Hypothalamus (tissue), 51 donors: ENCODE measurements around the gene ZNF830.
A peak's percentile ranks its signal among the peaks of the same experiment; 100 is the strongest.
"Not testable (repeated sequence)": the region's sequence is repeated elsewhere in the genome, so short reads cannot be mapped to it uniquely, and the experiment has no call there.

Experiments
- DNase-seq, 51 donors: peaks; one replicate each; lab custom pipeline; 2025; lab: John Stamatoyannopoulos, UW

ZNF830 gene, protein sequence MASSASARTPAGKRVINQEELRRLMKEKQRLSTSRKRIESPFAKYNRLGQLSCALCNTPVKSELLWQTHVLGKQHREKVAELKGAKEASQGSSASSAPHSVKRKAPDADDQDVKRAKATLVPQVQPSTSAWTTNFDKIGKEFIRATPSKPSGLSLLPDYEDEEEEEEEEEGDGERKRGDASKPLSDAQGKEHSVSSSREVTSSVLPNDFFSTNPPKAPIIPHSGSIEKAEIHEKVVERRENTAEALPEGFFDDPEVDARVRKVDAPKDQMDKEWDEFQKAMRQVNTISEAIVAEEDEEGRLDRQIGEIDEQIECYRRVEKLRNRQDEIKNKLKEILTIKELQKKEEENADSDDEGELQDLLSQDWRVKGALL

DNA sequence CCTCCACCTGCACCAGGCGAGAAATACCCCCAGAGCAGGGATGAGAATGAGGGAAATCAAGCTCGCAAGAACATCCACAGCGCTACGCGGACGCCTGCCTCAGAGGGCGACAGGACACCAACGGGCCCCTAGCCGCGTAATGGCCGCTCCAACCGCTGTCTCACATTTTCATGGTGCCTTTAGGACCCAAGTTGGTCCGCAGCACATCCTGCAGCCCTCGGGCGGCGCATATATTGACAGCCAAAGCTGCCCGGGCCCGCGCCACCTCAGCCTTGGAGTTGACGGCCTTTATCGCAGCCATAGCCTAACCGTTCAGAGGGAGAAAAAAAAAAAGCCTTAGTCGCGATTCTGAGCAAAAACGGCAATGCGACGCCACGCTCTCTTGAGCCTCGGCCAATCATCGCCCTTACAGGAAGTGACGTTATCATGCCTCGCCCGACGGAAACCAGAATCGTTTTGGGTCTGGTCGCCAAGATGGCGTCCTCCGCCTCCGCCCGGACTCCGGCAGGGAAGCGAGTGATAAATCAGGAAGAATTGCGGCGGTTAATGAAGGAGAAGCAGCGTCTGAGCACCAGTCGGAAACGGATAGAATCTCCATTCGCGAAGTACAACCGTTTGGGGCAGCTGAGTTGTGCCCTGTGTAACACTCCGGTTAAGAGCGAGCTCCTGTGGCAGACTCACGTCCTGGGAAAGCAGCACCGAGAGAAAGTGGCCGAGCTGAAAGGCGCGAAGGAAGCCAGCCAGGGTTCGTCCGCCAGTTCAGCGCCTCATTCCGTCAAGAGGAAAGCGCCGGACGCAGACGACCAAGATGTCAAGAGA lies at the start of gene ZNF830, which contains the start of gene CCT6B:
ZNF830 (plus strand) TSS at position 448 of the 819 bp plus-strand sequence; CDS start at position 475, 27 bp downstream.
CCT6B (minus strand) TSS at position 368 of the 819 bp plus-strand sequence; CDS start at position 301, 67 bp downstream.
- DNase-seq: peak; percentile 53 to 96 (median 83)

DNA sequence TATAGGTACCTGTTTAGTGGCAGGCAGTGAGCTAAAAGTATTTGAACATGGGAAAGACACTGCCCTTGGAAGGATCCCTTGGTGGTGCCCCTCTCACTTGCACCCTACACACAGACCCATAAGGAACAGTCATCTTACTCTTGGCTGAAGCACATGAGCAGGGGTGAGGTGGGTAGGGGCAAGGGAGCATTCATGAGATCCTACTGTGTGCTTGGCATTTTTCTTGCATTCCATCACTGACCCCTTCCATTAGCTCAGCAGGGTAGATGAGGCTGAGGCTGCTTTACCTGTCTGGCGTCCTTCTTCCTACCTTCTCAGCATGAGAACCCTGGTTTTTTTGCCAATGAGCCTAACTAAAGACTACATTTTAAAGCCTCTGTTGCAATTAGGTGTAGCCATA lies 48.3 kb upstream of the ZNF830 start:
- no peak for DNase-seq

DNA sequence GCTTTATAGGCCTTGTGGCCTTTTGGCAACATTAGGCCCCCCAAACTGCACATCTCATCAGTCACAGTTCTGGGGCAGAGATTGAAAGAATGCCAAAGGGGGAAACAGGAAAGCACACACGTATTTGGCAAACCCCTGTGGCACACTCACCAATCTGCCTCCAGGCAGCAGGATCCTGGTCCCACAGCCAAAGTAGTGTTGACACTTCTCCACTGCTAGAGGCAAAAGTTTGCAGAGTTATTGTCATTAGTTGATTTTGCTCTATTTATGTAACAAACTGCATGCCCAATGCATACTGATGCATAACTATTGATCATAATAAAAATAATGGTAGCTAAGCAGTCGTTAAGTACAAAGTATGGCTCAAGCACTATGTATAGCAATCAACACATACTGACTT lies 45.2 kb upstream of the ZNF830 start:
- no peak for DNase-seq

DNA sequence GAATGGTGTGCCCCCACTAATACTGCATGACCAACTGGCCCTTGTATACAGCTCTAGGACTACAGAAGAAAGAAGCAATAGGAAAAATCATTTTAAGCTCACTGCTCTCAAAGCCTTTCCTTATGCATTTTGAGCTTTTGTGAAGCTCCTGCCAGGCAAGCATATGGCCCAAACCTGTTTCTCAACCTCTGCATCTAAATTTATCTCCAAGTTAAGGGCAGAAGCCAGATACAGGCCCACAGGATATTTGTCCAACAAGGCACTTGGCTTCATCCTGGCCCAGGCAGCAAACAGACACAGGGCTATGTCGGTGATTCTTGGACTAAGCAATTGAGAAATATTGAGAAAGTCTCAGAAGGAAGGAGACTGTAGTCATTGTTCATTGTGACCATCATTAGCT lies 44.0 kb upstream of the ZNF830 start:
- DNase-seq: no peak

DNA sequence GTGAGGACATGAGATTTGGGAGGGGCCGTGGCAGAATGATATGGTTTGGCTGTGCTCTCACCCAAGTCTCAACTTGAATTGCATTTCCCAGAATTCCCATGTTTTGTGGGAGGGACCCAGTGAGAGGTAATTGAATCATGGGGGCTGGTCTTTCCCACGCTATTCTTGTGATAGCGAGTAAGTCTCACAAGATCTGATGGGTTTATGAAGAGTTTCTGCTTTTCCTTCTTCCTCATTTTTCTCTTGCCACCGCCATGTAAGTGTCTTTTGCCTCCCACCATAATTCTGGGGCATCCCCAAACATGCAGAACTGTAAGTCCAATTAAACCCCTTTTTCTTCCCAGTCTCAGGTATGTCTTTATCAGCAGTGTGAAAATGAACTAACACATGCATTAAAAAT lies 40.7 kb upstream of the ZNF830 start:
- DNase-seq: no peak

DNA sequence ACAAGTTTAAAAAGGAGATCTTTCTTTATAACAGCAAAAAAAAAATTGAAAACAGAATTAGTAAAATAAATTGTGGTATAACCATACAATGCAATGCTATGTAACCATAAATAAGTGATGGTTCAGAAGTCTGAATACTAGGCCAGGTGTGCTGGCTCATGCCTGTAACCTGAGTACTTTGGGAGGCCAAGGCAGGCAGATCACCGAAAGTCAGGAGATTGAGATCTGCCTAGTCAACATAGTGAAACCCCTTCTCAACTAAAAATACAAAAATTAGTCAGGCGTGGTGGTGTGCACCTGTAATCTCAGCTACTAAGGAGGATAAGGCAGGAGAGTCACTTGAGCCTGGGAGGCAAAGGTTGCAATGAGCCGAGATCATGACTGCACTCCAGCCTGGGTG lies 34.7 kb upstream of the ZNF830 start:
- DNase-seq: no peak

DNA sequence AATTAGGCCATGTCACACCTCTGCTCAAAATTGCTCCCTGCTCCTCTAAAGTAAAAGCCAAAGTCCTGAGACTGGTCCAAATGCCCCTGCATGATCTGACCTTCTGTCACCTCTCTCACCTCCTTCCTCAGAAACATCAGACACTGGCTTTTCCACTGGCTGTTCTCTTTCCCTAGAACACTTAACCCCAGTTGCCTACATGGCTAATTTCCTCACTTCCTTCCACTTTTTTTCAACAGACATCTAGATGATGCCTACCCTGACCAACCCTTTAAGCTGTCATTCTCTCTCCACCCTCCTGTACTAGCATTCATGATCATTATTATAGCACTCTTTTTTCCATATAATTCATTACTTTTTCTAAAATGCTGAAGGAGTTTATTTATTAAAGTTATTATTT lies 31.1 kb upstream of the ZNF830 start:
- no peak for DNase-seq

DNA sequence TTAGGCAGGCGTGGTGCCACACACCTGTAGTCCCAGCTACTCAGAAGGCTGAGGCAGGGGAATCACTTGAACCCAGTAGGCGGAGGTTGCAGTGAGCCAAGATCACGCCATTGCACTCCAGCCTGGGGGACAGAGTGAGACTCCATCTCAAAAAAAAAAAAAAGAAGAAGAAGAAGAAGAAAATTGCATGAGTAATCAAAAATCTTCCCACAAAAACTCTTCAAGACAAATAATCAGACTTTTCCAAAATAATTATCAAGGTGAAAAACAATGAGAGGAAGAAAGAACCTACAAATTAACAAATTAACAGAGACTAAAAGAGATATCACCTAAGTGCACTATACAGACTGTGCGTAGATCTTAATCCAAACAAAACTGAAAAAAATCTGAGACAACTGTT lies 10.6 kb upstream of the ZNF830 start:
- not testable (repeated sequence) for DNase-seq

DNA sequence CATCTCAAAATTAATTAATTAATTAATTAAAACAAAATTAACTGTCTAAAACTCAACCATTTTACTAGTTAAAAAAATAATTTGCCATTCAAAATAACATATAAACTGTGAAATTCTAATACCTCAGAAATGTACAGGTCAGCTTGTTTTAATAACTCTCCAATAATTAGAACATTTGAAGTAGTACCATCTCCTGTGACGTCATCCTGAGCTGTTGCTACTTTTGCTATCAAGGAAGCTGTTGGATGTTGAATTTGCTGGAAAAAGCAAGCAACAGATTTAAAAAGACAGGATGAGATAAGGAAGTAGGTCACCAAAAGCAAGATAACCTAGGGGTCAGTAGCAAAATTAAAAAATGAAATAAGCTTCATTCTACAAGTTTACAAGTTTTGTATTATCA lies 2.9 kb upstream of the ZNF830 start:
- DNase-seq: no peak

DNA sequence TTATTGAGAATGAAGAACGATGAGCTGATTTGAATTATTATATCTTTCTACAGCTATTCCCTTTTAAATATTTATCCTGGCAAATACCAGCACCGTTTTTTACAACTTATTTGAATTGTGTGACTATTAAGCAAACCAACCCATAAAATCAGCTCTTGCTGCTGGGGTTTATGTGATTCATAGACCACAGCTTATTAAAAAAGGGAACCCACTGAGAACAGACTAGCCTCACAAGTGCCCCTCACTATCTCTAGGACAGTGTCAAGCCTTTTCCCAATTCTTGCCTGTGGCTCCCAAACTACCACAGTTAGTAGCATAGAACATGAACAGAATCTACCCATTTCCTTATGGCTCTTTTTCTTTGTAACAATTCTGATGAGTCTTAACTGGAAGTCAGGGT lies 12.8 kb downstream of the ZNF830 start:
- no peak for DNase-seq

DNA sequence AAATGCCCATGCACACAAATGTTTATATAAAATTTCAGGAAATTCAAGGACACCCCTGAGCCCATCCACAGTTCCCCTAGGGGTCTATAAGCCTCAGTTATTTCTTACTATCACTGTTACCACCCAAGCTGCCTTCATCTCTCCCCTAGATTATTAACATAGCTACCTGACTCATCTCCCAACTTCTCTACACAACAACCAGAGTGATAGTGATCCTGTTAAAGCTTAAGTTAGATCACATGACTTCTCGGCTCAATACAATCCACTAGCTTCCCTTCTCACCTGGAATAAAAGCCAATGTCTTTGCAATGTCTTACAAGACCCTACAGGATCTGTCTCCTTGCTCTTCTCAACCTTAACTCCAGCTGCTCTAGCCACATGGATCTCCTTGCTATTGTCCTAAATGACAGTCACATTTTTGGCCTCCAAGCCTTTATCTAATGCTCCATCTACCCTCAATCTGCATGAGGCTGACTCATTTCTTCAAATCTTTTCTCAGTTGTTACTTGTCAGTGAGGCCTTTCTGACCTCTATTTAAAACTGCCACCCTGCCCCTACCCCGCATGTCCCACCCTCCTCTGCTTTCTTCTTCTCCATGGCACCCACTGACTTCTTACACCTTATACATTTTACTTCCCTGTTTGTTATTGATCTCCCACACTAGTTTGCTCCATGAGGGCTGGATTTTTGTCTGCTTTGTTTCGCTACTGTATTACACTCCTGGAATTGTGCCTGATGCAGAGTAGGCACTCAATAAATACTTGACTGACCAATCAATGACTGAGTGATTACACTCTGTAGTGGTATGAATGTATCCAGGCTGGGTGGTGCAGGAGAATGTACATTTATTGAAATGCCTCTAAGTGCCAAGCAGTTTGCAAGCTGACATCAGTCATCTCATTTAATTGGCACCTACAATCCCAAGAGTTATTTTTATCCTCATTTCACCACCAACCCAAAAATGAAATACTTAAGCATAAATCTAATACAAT lies 13.8 kb downstream of the ZNF830 start:
- DNase-seq: no peak

DNA sequence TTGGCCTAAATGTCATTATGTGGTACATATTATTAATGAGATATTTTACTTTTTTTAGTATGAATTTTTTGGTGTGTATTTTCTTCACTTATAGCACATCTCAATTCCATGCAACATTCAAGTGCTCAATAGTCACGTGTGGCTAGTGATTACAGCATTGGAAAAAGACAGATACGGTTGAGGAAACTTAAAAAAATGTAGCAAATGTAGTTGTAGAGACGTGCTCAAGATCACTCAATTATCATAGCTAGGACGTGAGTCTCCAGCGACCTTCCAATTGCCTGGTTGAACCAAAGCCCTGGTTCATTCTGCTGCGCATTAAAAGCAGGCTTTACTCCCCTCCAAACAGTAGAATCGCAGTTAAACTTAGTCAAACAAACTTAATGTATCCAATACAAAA lies 17.8 kb downstream of the ZNF830 start:
- no peak for DNase-seq

DNA sequence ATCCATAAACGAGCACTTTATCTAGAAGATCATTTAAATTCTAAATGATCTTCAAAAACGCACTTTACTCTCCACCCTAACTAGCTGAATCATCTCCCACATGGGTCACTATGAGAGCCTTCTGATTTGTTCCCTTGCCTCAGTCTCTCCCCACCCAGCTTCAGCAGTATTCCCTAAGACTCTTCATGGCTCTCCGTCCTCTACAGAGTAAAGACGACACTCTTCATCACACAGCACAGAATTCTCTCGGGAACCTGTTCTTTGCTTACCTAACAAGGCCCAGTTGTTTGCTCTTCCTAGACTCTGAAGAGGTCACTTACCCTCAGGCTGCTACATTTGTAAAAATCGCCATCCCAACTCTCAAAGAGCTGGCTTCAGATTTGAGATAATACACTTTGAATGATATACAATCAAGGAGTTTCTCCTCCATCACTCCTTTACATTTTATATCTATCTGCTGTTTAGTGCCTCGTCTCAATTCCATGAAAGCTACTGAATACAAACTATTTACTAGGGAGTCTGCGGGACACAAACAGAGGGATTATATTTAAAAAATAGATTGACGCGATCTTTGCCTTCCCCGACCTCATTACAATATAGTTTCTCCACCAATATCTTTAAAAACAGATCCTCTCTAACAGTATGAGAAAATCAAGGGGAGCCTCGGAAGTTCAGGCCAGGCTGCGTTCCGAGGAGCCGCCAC lies 18.5 kb downstream of the ZNF830 start:
- DNase-seq: no peak

DNA sequence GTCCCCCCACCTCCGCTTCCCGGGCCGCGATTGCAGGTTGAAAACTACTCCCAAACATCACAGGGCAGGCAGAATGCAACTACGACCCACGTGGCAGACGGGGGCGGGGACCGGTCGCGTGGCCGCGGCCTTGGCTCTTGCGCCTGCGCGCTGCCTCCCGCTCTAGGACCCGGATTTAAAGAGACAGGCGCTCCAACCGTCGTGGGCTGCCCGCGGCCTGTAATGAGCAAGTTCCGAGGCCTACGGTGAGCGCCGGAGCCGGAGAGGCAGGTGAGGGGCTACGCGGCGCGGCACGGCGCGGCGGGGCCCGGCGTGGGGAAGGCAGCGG lies 19.0 kb downstream of the ZNF830 start, which contains the start of gene LIG3:
LIG3 (plus strand) TSS at position 160 of the 328 bp plus-strand sequence. CDS start 2,494 bp downstream, outside the sequence.
- DNase-seq: peak; percentile 65 to 98 (median 88)

DNA sequence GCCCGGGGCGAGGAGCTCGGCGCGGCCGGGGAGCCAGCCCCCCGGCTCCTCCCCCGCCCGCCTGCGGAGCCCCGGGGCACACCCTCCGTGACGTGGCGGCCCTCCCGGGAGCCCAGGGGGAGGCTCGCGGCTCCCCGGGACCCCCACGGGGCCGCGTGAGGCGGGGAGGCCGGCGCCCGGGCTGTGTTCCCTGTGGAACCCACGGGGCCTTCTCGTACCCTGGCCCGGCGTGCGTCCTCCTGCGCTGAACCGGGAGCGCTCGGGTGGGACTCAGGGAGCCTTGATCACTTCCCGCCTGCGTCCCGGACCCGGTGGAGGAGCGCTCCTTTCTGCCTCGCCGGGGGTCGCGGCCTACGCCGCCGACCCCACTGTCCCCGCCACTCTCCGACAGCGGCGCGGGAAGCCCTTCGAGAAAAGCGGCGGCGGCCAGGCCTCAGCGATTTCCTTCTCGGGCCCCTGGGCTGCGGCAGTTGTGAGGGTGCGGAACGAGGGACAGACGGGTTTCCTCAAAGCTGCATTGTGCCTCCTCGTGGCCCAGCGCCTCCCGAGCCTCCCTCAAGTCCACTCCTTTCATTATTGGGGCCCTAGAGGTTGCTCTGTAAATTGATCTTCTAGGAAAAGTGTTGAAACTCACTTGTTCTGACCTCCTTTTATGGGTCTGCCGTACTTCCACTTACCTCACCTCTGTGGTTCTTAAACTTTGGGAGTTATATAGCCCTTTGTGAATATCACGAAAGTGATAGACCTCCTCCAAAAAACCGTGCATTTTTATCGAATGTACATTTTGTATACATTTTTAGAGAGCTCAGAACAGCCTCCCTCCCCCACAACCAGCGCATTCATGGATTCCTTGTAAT lies 19.6 kb downstream of the ZNF830 start:
- peak in 47 of 51 donors; percentile 46 to 98 (median 79) for DNase-seq

DNA sequence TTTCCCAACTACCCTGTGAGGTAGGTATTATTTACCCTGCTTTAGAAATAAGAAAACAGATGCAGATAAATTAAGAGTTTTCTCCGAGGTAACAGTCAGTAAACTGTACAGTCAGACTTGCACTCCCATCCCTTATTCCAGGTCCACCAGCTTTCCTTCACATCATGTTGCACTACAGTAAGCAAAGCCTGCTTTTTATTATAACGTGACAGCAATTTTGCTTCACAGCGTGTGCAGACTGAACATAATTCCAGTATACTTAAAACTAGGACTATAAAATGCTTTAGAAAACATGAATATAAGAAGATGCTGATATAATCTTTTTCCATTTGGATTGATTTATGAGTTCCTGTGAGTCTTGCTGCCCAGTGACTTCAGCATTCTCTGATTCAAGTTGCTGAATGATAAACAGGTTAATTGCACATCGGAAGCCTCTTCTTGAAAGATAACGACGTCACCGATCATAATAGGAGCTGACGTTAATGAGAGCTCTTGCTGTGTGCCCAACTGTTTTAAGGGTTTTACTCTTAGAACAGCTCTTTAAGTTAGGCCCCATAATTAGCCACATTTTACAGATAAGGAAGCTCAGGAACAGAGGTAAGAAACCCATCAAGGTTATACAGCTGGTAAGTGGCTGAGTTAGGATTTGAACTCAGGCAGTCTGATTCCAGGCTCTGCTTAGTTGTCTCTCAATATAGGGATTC lies 20.4 kb downstream of the ZNF830 start:
- DNase-seq: no peak

DNA sequence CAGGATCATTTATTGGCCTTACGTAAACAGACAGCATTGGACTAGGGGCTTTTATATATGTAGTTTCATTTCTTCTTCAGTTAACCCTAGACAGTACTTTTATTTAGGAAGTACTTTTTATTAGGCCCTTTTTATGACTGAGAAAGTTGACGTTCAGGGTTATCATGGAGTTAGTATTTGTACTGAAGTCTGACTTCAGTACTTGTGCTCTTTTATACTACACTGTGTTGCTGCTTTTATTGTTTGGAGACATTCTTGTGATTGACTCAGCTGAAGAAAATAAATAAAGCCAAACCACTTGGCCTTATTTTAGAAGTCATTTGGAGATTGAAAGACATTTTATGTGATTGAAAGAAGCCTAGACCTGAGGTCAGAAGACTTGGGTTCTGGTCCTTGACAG lies 25.9 kb downstream of the ZNF830 start:
- DNase-seq: no peak

DNA sequence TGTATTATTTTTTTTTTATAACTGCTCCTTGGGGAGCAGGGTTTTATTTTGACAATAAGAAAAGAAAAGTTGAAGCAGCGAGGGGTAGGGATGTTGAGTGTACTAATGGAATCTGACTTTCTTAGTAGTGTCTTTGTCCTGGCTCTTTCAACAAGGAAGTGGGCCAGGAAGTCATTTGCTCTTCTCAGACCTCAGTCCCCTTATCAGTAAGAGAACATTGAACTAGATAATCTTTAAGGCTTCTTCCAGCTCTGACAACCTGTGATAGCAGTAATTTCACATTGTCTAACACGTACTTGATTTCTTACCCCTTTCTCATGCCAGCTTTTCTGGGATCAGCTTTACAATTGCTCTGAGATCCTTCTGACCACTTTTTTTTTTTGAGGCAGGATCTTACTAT lies 27.3 kb downstream of the ZNF830 start:
- DNase-seq: no peak
